Body of pancreas (tissue), 4 donors: ENCODE data around the gene FAM3A. TPM values are rescaled to one million over a fixed set of nuclear protein-coding genes. Genes with fewer than 3 reads are reported as not detected.
A peak's percentile ranks its signal among the peaks of the same experiment; 100 is the strongest.

Experiments
- ATAC-seq: fragments of 150-250 bp; one replicate; pipeline ENCODE4 v1.9.1; 2016
- DNase-seq, 4 donors: peaks; one replicate each; pipeline ENCODE4 v3.0.0-alpha.2; 2019
- H3K27ac ChIP-seq, 4 donors: fragments of 200-600 bp; sonication (generic); 1 replicate in 3 of 4; 2 replicates in 1 of 4; pipeline versions ENCODE4 v1.5.1 to v1.6.1; 2016 to 2019; ENCODE audit warnings: mild to moderate bottlenecking in 1 of 4, mixed read lengths in 1 of 4, moderate library complexity in 1 of 4
- H3K27me3 ChIP-seq, 2 donors: fragments of 200-600 bp; sonication (generic); one replicate each; pipeline ENCODE4 v1.6.0; 2016; ENCODE audit warnings: mild to moderate bottlenecking in 1 of 2
- H3K36me3 ChIP-seq, 2 donors: fragments of 200-600 bp; sonication (generic); replicated peaks in 1 of 2; 2 replicates each; pipeline ENCODE4 v1.5.1; 2016; ENCODE audit warnings: low read depth in 2 of 2; ENCODE audit not compliant: insufficient read depth in 1 of 2
- H3K4me1 ChIP-seq: fragments of 200-600 bp; sonication (generic); one replicate; pipeline ENCODE4 v1.6.0; 2016
- H3K4me3 ChIP-seq, 2 donors: fragments of 200-600 bp; sonication (generic); 1 replicate in 1 of 2; 2 replicates in 1 of 2; pipeline ENCODE4 v1.5.1; 2016 to 2019
- H3K9me3 ChIP-seq, 3 donors: fragments of 200-600 bp; sonication (generic); 1 replicate in 2 of 3; 2 replicates in 1 of 3; pipeline ENCODE4 v1.5.1; 2016
- CTCF ChIP-seq, 7 experiments: fragments of 450-650 bp in 4 of 7; fragments of 200-600 bp in 3 of 7; sonication (generic) in 3 of 7; IDR thresholded peaks; one replicate each; pipeline ENCODE4 v1.5.1; 2016 to 2019; ENCODE audit warnings: antibody characterized with exemption in 7 of 7
- POLR2A ChIP-seq, 3 donors: fragments of 450-650 bp; IDR thresholded peaks; one replicate each; pipeline ENCODE4 v1.6.1; 2016; ENCODE audit warnings: antibody characterized with exemption in 3 of 3, mild to moderate bottlenecking in 2 of 3
- WGBS, 2 donors: methylation state at CpG; one replicate each; pipeline ENCODE4 v1.1.5; 2017; 5-methylcytosine and 5-hydroxymethylcytosine counted together
- intact Hi-C: fragments of 100-400 bp; cut with DNase I; formaldehyde crosslinking; loops from one replicate; pipeline ENCODE4 v1.15.1; 2023
- total RNA-seq, 2 donors: library from RNA; depleted of rRNA; stranded (reverse); fragments of >200 nt; gene quantifications; one replicate each; pipeline ENCODE4 v1.1.0, GENCODE V29; 2016

Gene FAM3A
- total RNA-seq, 2 donors from 2014 or later, result 32.3 to 48.3 TPM

GRCh38 chrX:154519389-154519788 lies 3.4 kb upstream of the FAM3A start:
- Histone ChIP-seq H3K27ac (no peak overlapping the region), H3K36me3 (no peaks in the 10 kb centered on the region), H3K27me3 (no peaks in the 10 kb centered on the region), H3K4me3 (no peak overlapping the region), H3K4me1 (peaks cover 27% of the 10 kb centered on the region), H3K9me3 (no peaks in the 10 kb centered on the region)
- no peak for TF ChIP-seq CTCF (IDR thresholded peaks at IDR 0.05)
- TF ChIP-seq POLR2A (IDR thresholded peaks at IDR 0.05), result no peak
- intact Hi-C loops, result no loop called here
- WGBS, 2 donors, result 96 to 100% methylated on average over 1 to 8 of the region's 8 CpGs
- no peak for DNase-seq
- no peak for ATAC-seq

DNA sequence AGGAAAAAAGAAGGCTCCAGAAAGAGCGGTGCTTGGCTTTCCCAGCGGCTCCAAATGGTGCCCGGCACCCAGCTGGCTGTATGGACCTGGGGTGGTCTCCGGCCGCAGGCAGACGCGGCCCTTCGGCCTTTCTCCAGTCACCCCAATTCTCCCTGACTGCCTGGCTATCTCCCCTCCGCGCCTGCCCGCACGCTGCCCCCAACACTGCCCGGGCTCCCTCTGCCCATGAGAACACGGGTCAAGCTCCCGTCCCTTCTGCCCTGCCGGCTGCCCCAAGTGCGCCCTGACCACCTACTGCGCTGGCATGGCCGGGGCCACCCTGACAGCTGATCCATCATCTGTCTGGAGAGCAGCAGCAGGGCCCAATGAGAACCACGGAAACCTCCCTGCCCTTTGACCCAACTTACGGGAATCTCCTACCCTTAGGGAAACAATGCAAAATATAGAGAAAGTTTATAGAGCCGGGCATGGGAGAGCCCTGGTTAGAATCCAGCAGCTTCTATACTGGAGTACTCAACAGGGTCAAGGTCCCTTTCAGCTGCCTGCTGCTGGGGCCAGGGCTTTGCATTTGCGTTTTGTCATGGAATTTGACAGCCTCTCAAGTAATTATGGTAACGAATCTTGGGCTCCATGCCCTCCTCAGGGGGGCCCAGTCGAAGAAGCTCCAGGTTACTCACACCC lies 1.2 kb upstream of the FAM3A start:
- no peaks in the 10 kb centered on the region for H3K27me3 ChIP-seq
- ATAC-seq (no peak), DNase-seq (peak in 1 of 4 donors; percentile 27)
- H3K9me3 ChIP-seq, result no peaks in the 10 kb centered on the region
- H3K4me1 ChIP-seq, result peaks cover 33% of the 10 kb centered on the region
- peak overlapping the region; percentile 62 to 94 (median 94) for H3K27ac ChIP-seq
- no peaks in the 10 kb centered on the region for H3K36me3 ChIP-seq
- TF ChIP-seq CTCF (IDR thresholded peaks at IDR 0.05) (no peak), POLR2A (IDR thresholded peaks at IDR 0.05) (no peak)
- 26% methylated on average over 16 of the region's 25 CpGs; no CpG with 5 or more reads in 1 of the 2 donors for WGBS, 2 donors
- intact Hi-C loops, result no loop called here
- no peak overlapping the region for H3K4me3 ChIP-seq

- Histone ChIP-seq H3K4me3 (no peak overlapping the region), H3K27ac (peak overlapping the region; percentile 62 to 94 (median 94)), H3K9me3 (no peaks in the 10 kb centered on the region), H3K27me3 (no peaks in the 10 kb centered on the region), H3K4me1 (peaks cover 33% of the 10 kb centered on the region), H3K36me3 (no peaks in the 10 kb centered on the region)
- 6 to 14% methylated on average over 6 to 19 of the region's 19 CpGs for WGBS, 2 donors
- peak; percentile 11 for ATAC-seq
- no peak for TF ChIP-seq POLR2A (IDR thresholded peaks at IDR 0.05)
- TF ChIP-seq CTCF (IDR thresholded peaks at IDR 0.05), result no peak
- intact Hi-C loops, result no loop called here
- DNase-seq, result peak in 1 of 4 donors; percentile 45
Observed at GRCh38 chrX:154516656-154517100, 646 bp upstream of the FAM3A start.

GRCh38 chrX:154515090-154515965 lies 704 bp downstream of the FAM3A start:
- 23 to 24% methylated on average over 12 to 15 of the region's 34 CpGs for WGBS, 2 donors
- no peaks in the 10 kb centered on the region for H3K9me3 ChIP-seq
- H3K4me3 ChIP-seq, result peak overlapping the region; percentile 30 to 70
- no peaks in the 10 kb centered on the region for H3K27me3 ChIP-seq
- H3K36me3 ChIP-seq, result no peaks in the 10 kb centered on the region
- intact Hi-C loops, result no loop called here
- ATAC-seq (peak; percentile 12), DNase-seq (peak; percentile 48 to 62 (median 58))
- TF ChIP-seq CTCF (IDR thresholded peaks at IDR 0.05) (no peak), POLR2A (IDR thresholded peaks at IDR 0.05) (peak in 1 of 3 donors; percentile 40)
- peaks cover 33% of the 10 kb centered on the region for H3K4me1 ChIP-seq
- H3K27ac ChIP-seq, result peak overlapping the region; percentile 74 to 94 (median 94)
